Spinal cord (tissue), 10 donors: Measurements from ENCODE around the gene CNPY2. TPM values are rescaled to one million over a fixed set of nuclear protein-coding genes. Genes with fewer than 3 reads are reported as not detected.
"Not testable (repeated sequence)": the region's sequence is repeated elsewhere in the genome, so short reads cannot be mapped to it uniquely, and the experiment has no call there.

Source experiments
- DNase-seq, 6 donors: peaks; one replicate each; pipeline versions ENCODE4 v3.0.0 to v3.0.0-alpha.2; 2013 to 2015; ENCODE audit warnings: low spot score in 6 of 6, low read depth in 4 of 6
- H3K27ac ChIP-seq: one replicate; pipeline ENCODE4 v1.5.1; 2013; ENCODE audit warnings: low read depth, low read length, control low read depth
- H3K27me3 ChIP-seq: one replicate; pipeline ENCODE4 v1.6.1; 2013; ENCODE audit warnings: low read length; ENCODE audit not compliant: control insufficient read depth, insufficient read depth
- H3K36me3 ChIP-seq: one replicate; pipeline ENCODE4 v1.6.1; 2013; ENCODE audit warnings: low read length; ENCODE audit not compliant: control insufficient read depth, insufficient read depth
- H3K4me1 ChIP-seq: one replicate; pipeline ENCODE4 v1.6.1; 2013; ENCODE audit warnings: low read length; ENCODE audit not compliant: control insufficient read depth, insufficient read depth
- H3K4me3 ChIP-seq: one replicate; pipeline ENCODE4 v1.5.1; 2013; ENCODE audit warnings: low read depth, low read length, control low read depth
- H3K9me3 ChIP-seq: one replicate; pipeline ENCODE4 v1.6.1; 2013; ENCODE audit warnings: low read length; ENCODE audit not compliant: control insufficient read depth, insufficient read depth
- WGBS: methylation state at CpG from one replicate; pipeline ENCODE4 v1.1.5; 2013; ENCODE audit warnings: missing lambda C conversion rate; ENCODE audit not compliant: insufficient coverage; 5-methylcytosine and 5-hydroxymethylcytosine counted together
- polyA plus RNA-seq, 2 donors: library from polyadenylated mRNA; unstranded; fragments of 120-200 nt; gene quantifications; one replicate each; pipeline ENCODE4 v1.2.1, GENCODE V29; 2013; ENCODE audit not compliant: insufficient read length in 2 of 2
- small RNA-seq: library from RNA; depleted of rRNA; stranded (forward); fragments of <200 nt; gene quantifications from one replicate; pipeline ENCODE3, GENCODE V24; 2014; ENCODE audit warnings: low replicate concordance
- total RNA-seq, 2 donors: library from RNA; depleted of rRNA in 1 of 2; stranded (reverse); fragments of 120-200 nt in 1 of 2; fragments of >200 nt in 1 of 2; gene quantifications; one replicate each; pipeline versions ENCODE4 v1.2.3 to v1.2.4, GENCODE V29; 2013 to 2014
- donor health status: healthy.

Gene CNPY2
- total and polyA plus RNA-seq, 4 donors: 46.7 to 163 (median 145) TPM

- no peaks in the 10 kb centered on the region for H3K27me3 ChIP-seq
- H3K27ac ChIP-seq: peak within 1 kb of the TSS; percentile 97
- peak; percentile 75 to 96 (median 82) for DNase-seq
- H3K36me3 ChIP-seq: peaks cover 9% of the 10 kb centered on the region
- WGBS: under 1% methylated on average over 68 of the region's 68 CpGs
- H3K9me3 ChIP-seq: no peaks in the 10 kb centered on the region
- peaks cover 15% of the 10 kb centered on the region for H3K4me1 ChIP-seq
- peak within 1 kb of the TSS; percentile 79 for H3K4me3 ChIP-seq
Measured at GRCh38 chr12:56266693-56267442, 48.9 kb downstream of the CNPY2 start, which contains the start of gene COQ10A. TSS of gene COQ10A (plus strand) at chr12:56266942. CDS start at chr12:56267119, 177 bp downstream.

- peak in 1 of 6 donors; percentile 1 for DNase-seq
- 64% methylated on average over 13 of the region's 16 CpGs for WGBS
- Histone ChIP-seq H3K4me3 (peak overlapping the region; percentile 79), H3K4me1 (peaks cover 15% of the 10 kb centered on the region), H3K27ac (peak overlapping the region; percentile 97)
- not testable (repeated sequence) for H3K36me3 ChIP-seq, H3K9me3 ChIP-seq, H3K27me3 ChIP-seq
Measured at GRCh38 chr12:56266068-56266692, 49.6 kb downstream of the CNPY2 start.

GRCh38 chr12:56262955-56263354 lies 52.8 kb downstream of the CNPY2 start:
- not testable (repeated sequence) for H3K4me3 ChIP-seq, H3K9me3 ChIP-seq, DNase-seq, H3K36me3 ChIP-seq, H3K27me3 ChIP-seq, H3K27ac ChIP-seq
- H3K4me1 ChIP-seq: peaks cover 25% of the 10 kb centered on the region
- WGBS: 82% methylated on average over 4 of the region's 7 CpGs

GRCh38 chr12:56261503-56262232 lies 54.1 kb downstream of the CNPY2 start:
- Histone ChIP-seq H3K36me3 (peaks cover 4% of the 10 kb centered on the region), H3K27ac (no peak overlapping the region), H3K27me3 (no peaks in the 10 kb centered on the region), H3K4me1 (peaks cover 28% of the 10 kb centered on the region), H3K4me3 (no peak overlapping the region), H3K9me3 (no peaks in the 10 kb centered on the region)
- no peak for DNase-seq
- WGBS: 97% methylated on average over 3 of the region's 5 CpGs

- H3K36me3 ChIP-seq: peaks cover 12% of the 10 kb centered on the region
- no peaks in the 10 kb centered on the region for H3K27me3 ChIP-seq
- WGBS: 80% methylated on average over 3 of the region's 3 CpGs
- H3K27ac ChIP-seq: no peak overlapping the region
- no peak for DNase-seq
- H3K9me3 ChIP-seq: no peaks in the 10 kb centered on the region
- no peak overlapping the region for H3K4me3 ChIP-seq
- H3K4me1 ChIP-seq: peaks cover 27% of the 10 kb centered on the region
Measured at GRCh38 chr12:56260921-56261320, 54.9 kb downstream of the CNPY2 start.

DNA sequence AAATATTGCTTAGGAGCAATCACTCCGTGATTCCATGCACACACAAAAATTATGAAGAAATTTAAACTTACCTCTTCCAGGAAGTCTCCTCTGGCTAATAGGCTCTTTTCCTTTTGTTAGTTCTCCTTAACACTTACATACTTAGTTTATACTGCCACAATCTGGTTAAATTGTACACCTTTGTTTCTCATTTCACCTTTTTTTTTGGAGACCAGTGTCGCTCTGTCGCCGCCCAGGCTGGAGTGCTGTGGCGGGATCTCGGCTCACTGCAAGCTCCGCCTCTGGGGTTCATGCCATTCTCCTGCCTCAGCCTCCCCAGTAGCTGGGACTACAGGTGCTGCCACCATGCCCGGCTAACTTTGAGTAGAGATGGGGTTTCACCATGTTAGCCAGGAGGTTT lies 55.4 kb downstream of the CNPY2 start:
- H3K27me3 ChIP-seq: no peaks in the 10 kb centered on the region
- no peak overlapping the region for H3K27ac ChIP-seq
- peaks cover 17% of the 10 kb centered on the region for H3K36me3 ChIP-seq
- no peak overlapping the region for H3K4me3 ChIP-seq
- H3K4me1 ChIP-seq: peaks cover 27% of the 10 kb centered on the region
- H3K9me3 ChIP-seq: no peaks in the 10 kb centered on the region
- 87% methylated on average over 7 of the region's 8 CpGs for WGBS
- no peak for DNase-seq

Small RNA genes within 50 kb of the gene (small RNA-seq; reads per million reads assigned to genes)
- gene RNU7-40P: not detected

Other genes starting within 250 kb of the CNPY2 start
- 10 to 100 TPM; 41.1 to 73.9 TPM for gene ERBB3, start 235.8 kb downstream of the CNPY2 start, total RNA-seq
- gene ERBB3, start 235.8 kb downstream of the CNPY2 start, polyA plus RNA-seq: 10 to 100 TPM; 70.1 to 95.1 TPM
- gene PA2G4, start 211.4 kb downstream of the CNPY2 start, total RNA-seq: 100 to 1,000 TPM in 1 of 2 donors, 10 to 100 TPM in 1; 63.6 to 106 TPM
- 100 to 1,000 TPM; 123 to 126 TPM for gene PA2G4, start 211.4 kb downstream of the CNPY2 start, polyA plus RNA-seq
- 1,000 to 10,000 TPM in 1 of 2 donors, 100 to 1,000 TPM in 1; 970 to 5,681 TPM for gene RPL41, start 199.4 kb downstream of the CNPY2 start, total RNA-seq
- 1,000 to 10,000 TPM; 2,766 to 3,172 TPM for gene RPL41, start 199.4 kb downstream of the CNPY2 start, polyA plus RNA-seq
- 1 to 10 TPM; 5.2 to 7.1 TPM for gene ZC3H10, start 197.7 kb downstream of the CNPY2 start, total RNA-seq
- 1 to 10 TPM; 4.1 to 6.0 TPM for gene ZC3H10, start 197.7 kb downstream of the CNPY2 start, polyA plus RNA-seq
- 10 to 100 TPM; 72.6 to 76.6 TPM for gene ESYT1, start 187.7 kb downstream of the CNPY2 start, total RNA-seq
- 10 to 100 TPM; 42.6 to 49.7 TPM for gene ESYT1, start 187.7 kb downstream of the CNPY2 start, polyA plus RNA-seq
- 100 to 1,000 TPM in 1 of 2 donors, 10 to 100 TPM in 1; 69.4 to 199 TPM for gene MYL6B, start 163.4 kb downstream of the CNPY2 start, total RNA-seq
- gene MYL6B, start 163.4 kb downstream of the CNPY2 start, polyA plus RNA-seq: 100 to 1,000 TPM; 276 to 287 TPM
- gene MYL6, start 157.6 kb downstream of the CNPY2 start, total RNA-seq: 1,000 to 10,000 TPM in 1 of 2 donors, 100 to 1,000 TPM in 1; 887 to 2,396 TPM
- gene MYL6, start 157.6 kb downstream of the CNPY2 start, polyA plus RNA-seq: 1,000 to 10,000 TPM; 1,367 to 1,524 TPM
- gene SMARCC2, start 126.5 kb downstream of the CNPY2 start, total RNA-seq: 100 to 1,000 TPM in 1 of 2 donors, 10 to 100 TPM in 1; 66.2 to 104 TPM
- gene SMARCC2, start 126.5 kb downstream of the CNPY2 start, polyA plus RNA-seq: 100 to 1,000 TPM; 141 to 143 TPM
- gene RNF41, start 94.1 kb downstream of the CNPY2 start, total RNA-seq: 10 to 100 TPM; 58.0 to 75.1 TPM
- gene RNF41, start 94.1 kb downstream of the CNPY2 start, polyA plus RNA-seq: 10 to 100 TPM; 51.5 to 56.7 TPM
- 10 to 100 TPM; 20.8 to 45.5 TPM for gene NABP2, start 91.6 kb downstream of the CNPY2 start, total RNA-seq
- 10 to 100 TPM; 46.3 to 48.3 TPM for gene NABP2, start 91.6 kb downstream of the CNPY2 start, polyA plus RNA-seq
- gene SLC39A5, start 85.9 kb downstream of the CNPY2 start, total RNA-seq: under 1 TPM in 1 of 2 donors, not detected in 1; 0.66 TPM
- 1 to 10 TPM in 1 of 2 donors, under 1 TPM in 1; 0.60 to 1.9 TPM for gene SLC39A5, start 85.9 kb downstream of the CNPY2 start, polyA plus RNA-seq
- 10 to 100 TPM; 20.9 to 23.2 TPM for gene ANKRD52, start 57.6 kb downstream of the CNPY2 start, total RNA-seq
- 10 to 100 TPM; 42.7 to 54.7 TPM for gene ANKRD52, start 57.6 kb downstream of the CNPY2 start, polyA plus RNA-seq
- gene COQ10A, start 49.0 kb downstream of the CNPY2 start, total RNA-seq: 10 to 100 TPM; 13.4 to 19.0 TPM
- gene COQ10A, start 49.0 kb downstream of the CNPY2 start, polyA plus RNA-seq: 10 to 100 TPM; 24.9 to 29.9 TPM
- 100 to 1,000 TPM in 1 of 2 donors, 10 to 100 TPM in 1; 79.6 to 179 TPM for gene CS, start 15.7 kb downstream of the CNPY2 start, total RNA-seq
- 100 to 1,000 TPM; 196 to 202 TPM for gene CS, start 15.7 kb downstream of the CNPY2 start, polyA plus RNA-seq
- gene PAN2, start 18.0 kb upstream of the CNPY2 start, total RNA-seq: 10 to 100 TPM; 41.0 to 74.1 TPM
- gene PAN2, start 18.0 kb upstream of the CNPY2 start, polyA plus RNA-seq: 10 to 100 TPM; 55.0 to 74.9 TPM
- under 1 TPM in 1 of 2 donors, not detected in 1; 0.22 TPM for gene IL23A, start 22.9 kb upstream of the CNPY2 start, total RNA-seq
- under 1 TPM; 0.46 to 0.80 TPM for gene IL23A, start 22.9 kb upstream of the CNPY2 start, polyA plus RNA-seq
- 100 to 1,000 TPM; 120 to 145 TPM for gene STAT2, start 44.1 kb upstream of the CNPY2 start, total RNA-seq
- gene STAT2, start 44.1 kb upstream of the CNPY2 start, polyA plus RNA-seq: 100 to 1,000 TPM in 1 of 2 donors, 10 to 100 TPM in 1; 72.4 to 120 TPM
- not detected for gene APOF, start 46.9 kb upstream of the CNPY2 start, total RNA-seq
- under 1 TPM in 1 of 2 donors, not detected in 1; 0.12 TPM for gene APOF, start 46.9 kb upstream of the CNPY2 start, polyA plus RNA-seq
- gene TIMELESS, start 133.4 kb upstream of the CNPY2 start, total RNA-seq: 10 to 100 TPM; 10.1 to 10.6 TPM
- 10 to 100 TPM; 20.4 to 24.8 TPM for gene TIMELESS, start 133.4 kb upstream of the CNPY2 start, polyA plus RNA-seq
- under 1 TPM in 1 of 2 donors, not detected in 1; 0.30 TPM for gene MIP, start 138.7 kb upstream of the CNPY2 start, total RNA-seq
- gene MIP, start 138.7 kb upstream of the CNPY2 start, polyA plus RNA-seq: under 1 TPM in 1 of 2 donors, not detected in 1; 0.60 TPM
- 1 to 10 TPM; 1.7 to 3.8 TPM for gene SPRYD4, start 152.6 kb upstream of the CNPY2 start, total RNA-seq
- 1 to 10 TPM; 2.7 to 5.1 TPM for gene SPRYD4, start 152.6 kb upstream of the CNPY2 start, polyA plus RNA-seq
- gene GLS2, start 172.2 kb upstream of the CNPY2 start, total RNA-seq: 10 to 100 TPM in 1 of 2 donors, 1 to 10 TPM in 1; 3.1 to 10.5 TPM
- gene GLS2, start 172.2 kb upstream of the CNPY2 start, polyA plus RNA-seq: 10 to 100 TPM in 1 of 2 donors, 1 to 10 TPM in 1; 9.6 to 10.8 TPM
- gene RBMS2, start 205.8 kb upstream of the CNPY2 start, total RNA-seq: 10 to 100 TPM; 12.3 to 19.8 TPM
- gene RBMS2, start 205.8 kb upstream of the CNPY2 start, polyA plus RNA-seq: 10 to 100 TPM; 13.0 to 23.7 TPM